Progenitor cell of endocrine pancreas (in vitro differentiated cells): ENCODE data around the gene TRMT5. TPM values are rescaled to one million over a fixed set of nuclear protein-coding genes. Genes with fewer than 3 reads are reported as not detected.

Experiments used
- DNase-seq: peaks from one replicate; pipeline ENCODE4 v3.0.0; 2021; ENCODE audit warnings: low spot score; ENCODE audit not compliant: unreplicated experiment
- H3K27ac Mint-ChIP-seq: 2 replicates; pipeline ENCODE4 v1.8.0; 2021; ENCODE audit warnings: mild to moderate bottlenecking, moderate library complexity, mixed read lengths
- H3K27me3 Mint-ChIP-seq: 2 replicates; pipeline ENCODE4 v1.8.0; 2021; ENCODE audit warnings: mixed read lengths
- H3K36me3 Mint-ChIP-seq: 2 replicates; pipeline ENCODE4 v1.8.0; 2022; ENCODE audit warnings: mixed read lengths; ENCODE audit not compliant: insufficient read depth
- H3K4me1 Mint-ChIP-seq: 2 replicates; pipeline ENCODE4 v1.8.0; 2021; ENCODE audit warnings: low read depth, mixed read lengths
- H3K4me3 Mint-ChIP-seq: 2 replicates; pipeline ENCODE4 v1.8.0; 2021; ENCODE audit warnings: low read depth, mild to moderate bottlenecking, moderate library complexity, mixed read lengths
- H3K9me3 Mint-ChIP-seq: 2 replicates; pipeline ENCODE4 v1.8.0; 2021; ENCODE audit warnings: low read depth, mixed read lengths
- CTCF ChIP-seq: fragments of 200-600 bp; sonication (generic); IDR thresholded peaks from one replicate; pipeline ENCODE4 v1.5.0; 2021; ENCODE audit warnings: antibody characterized with exemption, mild to moderate bottlenecking; ENCODE audit not compliant: unreplicated experiment
- total RNA-seq: library from RNA; stranded (reverse); gene quantifications from 2 replicates; pipeline ENCODE4 v1.2.1, GENCODE V29; 2021

Gene TRMT5
- total RNA-seq, 1 donor from 2014 or later = 15.0 TPM

GRCh38 chr14:60922050-60922449 lies 58.8 kb downstream of the TRMT5 start:
- TF ChIP-seq CTCF = no peak
- Mint-ChIP-seq H3K9me3 (no peaks in the 10 kb centered on the region), H3K27ac (no peak overlapping the region), H3K36me3 (peaks cover 1% of the 10 kb centered on the region), H3K27me3 (no peaks in the 10 kb centered on the region), H3K4me1 (no peaks in the 10 kb centered on the region), H3K4me3 (no peak overlapping the region)
- DNase-seq = no peak

Other genes with a start within 250 kb of the TRMT5 start
- 51.1 and 54.1 TPM in 2 replicates for gene MNAT1, start 246.3 kb downstream of the TRMT5 start, total RNA-seq
- 14.4 and 18.7 TPM in 2 replicates for gene SLC38A6, start 166 bp upstream of the TRMT5 start, total RNA-seq